ENCODE data around the gene PMM2.
"Not testable (repeated sequence)": the region's sequence is repeated elsewhere in the genome, so short reads cannot be mapped to it uniquely, and the experiment has no call there.

The PMM2 gene

GRCh38 chr16:8782673-8783072 lies 15.0 kb upstream of the PMM2 start:
- no peak for DNase-seq (ENCODE audit: low spot score)

GRCh38 chr16:8785408-8785807 lies 12.2 kb upstream of the PMM2 start:
- no peak for DNase-seq (ENCODE audit: low spot score)

- not testable (repeated sequence) for DNase-seq (ENCODE audit: low spot score)
Observed at GRCh38 chr16:8786316-8786715, 11.3 kb upstream of the PMM2 start.

- DNase-seq (ENCODE audit: low spot score): no peak
Observed at GRCh38 chr16:8788578-8789172, 9.0 kb upstream of the PMM2 start.

GRCh38 chr16:8795091-8795490 lies 2.5 kb upstream of the PMM2 start:
- peak; percentile 34 for DNase-seq (ENCODE audit: low spot score)

- DNase-seq (ENCODE audit: low spot score): no peak
Observed at GRCh38 chr16:8795818-8796217, 1.8 kb upstream of the PMM2 start.

- DNase-seq (ENCODE audit: low spot score): peak; percentile 23
Observed at GRCh38 chr16:8796469-8797363, 923 bp upstream of the PMM2 start.

GRCh38 chr16:8798174-8798527 lies 512 bp downstream of the PMM2 start:
- peak; percentile 43 for DNase-seq (ENCODE audit: low spot score)

GRCh38 chr16:8798535-8799157 lies 1.0 kb downstream of the PMM2 start:
- peak; percentile 24 for DNase-seq (ENCODE audit: low spot score)

- no peak for DNase-seq (ENCODE audit: low spot score)
Observed at GRCh38 chr16:8801701-8802100, 4.1 kb downstream of the PMM2 start.

- DNase-seq (ENCODE audit: low spot score): not testable (repeated sequence)
Observed at GRCh38 chr16:8803733-8804132, 6.1 kb downstream of the PMM2 start.

- no peak for DNase-seq (ENCODE audit: low spot score)
Observed at GRCh38 chr16:8804313-8804712, 6.7 kb downstream of the PMM2 start.

GRCh38 chr16:8806272-8806983 lies 8.8 kb downstream of the PMM2 start:
- DNase-seq (ENCODE audit: low spot score): no peak

GRCh38 chr16:8807189-8807588 lies 9.6 kb downstream of the PMM2 start:
- DNase-seq (ENCODE audit: low spot score): no peak

- no peak for DNase-seq (ENCODE audit: low spot score)
Observed at GRCh38 chr16:8808009-8808408, 10.4 kb downstream of the PMM2 start.

- DNase-seq (ENCODE audit: low spot score): no peak
Observed at GRCh38 chr16:8808613-8809353, 11.1 kb downstream of the PMM2 start.

GRCh38 chr16:8812162-8812843 lies 14.7 kb downstream of the PMM2 start:
- no peak for DNase-seq (ENCODE audit: low spot score)

GRCh38 chr16:8814095-8814806 lies 16.6 kb downstream of the PMM2 start:
- DNase-seq (ENCODE audit: low spot score): no peak

GRCh38 chr16:8816967-8817655 lies 19.5 kb downstream of the PMM2 start:
- DNase-seq (ENCODE audit: low spot score): peak; percentile 27
